Brain pericyte (primary cell): Measurements from ENCODE around the gene GALNS.
A peak's percentile ranks its signal among the peaks of the same experiment; 100 is the strongest.

Source experiments
- DNase-seq: peaks from one replicate; pipeline ENCODE4 v3.0.0-alpha.2; 2012; ENCODE audit warnings: low read depth, low spot score

Gene GALNS

GRCh38 chr16:88816736-88817535, 39.8 kb downstream of the GALNS start:
- no peak for DNase-seq

GRCh38 chr16:88815901-88816589, 40.7 kb downstream of the GALNS start:
- no peak for DNase-seq

- DNase-seq = no peak
Observed at GRCh38 chr16:88815227-88815626, 41.5 kb downstream of the GALNS start.

GRCh38 chr16:88814144-88814502, 42.6 kb downstream of the GALNS start:
- DNase-seq = no peak

- no peak for DNase-seq
Observed at GRCh38 chr16:88813269-88814143, 43.2 kb downstream of the GALNS start.

- no peak for DNase-seq
Observed at GRCh38 chr16:88812513-88813268, 44.1 kb downstream of the GALNS start.

GRCh38 chr16:88811769-88812512, 44.8 kb downstream of the GALNS start, which contains the start of gene APRT:
TSS of gene APRT (minus strand) at chr16:88811928. CDS start at chr16:88811899, 29 bp downstream.
- DNase-seq = peak; percentile 87

- peak; percentile 50 for DNase-seq
Observed at GRCh38 chr16:88810912-88811768, 45.6 kb downstream of the GALNS start.

GRCh38 chr16:88810166-88810911, 46.4 kb downstream of the GALNS start:
- DNase-seq = no peak

GRCh38 chr16:88809676-88810165, 47.0 kb downstream of the GALNS start:
- no peak for DNase-seq

GRCh38 chr16:88809068-88809675, 47.6 kb downstream of the GALNS start:
- no peak for DNase-seq

- no peak for DNase-seq
Observed at GRCh38 chr16:88807626-88808453, 48.9 kb downstream of the GALNS start.

GRCh38 chr16:88807142-88807625, 49.6 kb downstream of the GALNS start:
- DNase-seq = no peak

- DNase-seq = no peak
Observed at GRCh38 chr16:88806491-88807111, 50.1 kb downstream of the GALNS start.

GRCh38 chr16:88805887-88806393, 50.8 kb downstream of the GALNS start:
- DNase-seq = no peak

- DNase-seq = no peak
Observed at GRCh38 chr16:88805340-88805715, 51.4 kb downstream of the GALNS start.
